GM23338 (cell line): ENCODE data around the gene ZNF800. TPM values are rescaled to one million over a fixed set of nuclear protein-coding genes. Genes with fewer than 3 reads are reported as not detected.

ENCODE experiments used
- ATAC-seq: fragments of 200-7000 bp; cut with Tn5 transposase; 3 replicates; pipeline ENCODE4 v1.9.1; 2020
- DNase-seq: peaks from one replicate; pipeline ENCODE4 v3.0.0-alpha.2; 2015; ENCODE audit warnings: low spot score
- H2AFZ ChIP-seq: fragments of 200-600 bp; sonication (generic); 2 replicates; pipeline ENCODE4 v1.8.0; 2016; ENCODE audit warnings: antibody characterized with exemption, mild to moderate bottlenecking, moderate library complexity
- H3F3A ChIP-seq: fragments of 200-600 bp; sonication (generic); replicated peaks from 2 replicates; pipeline ENCODE4 v1.8.0; 2017; ENCODE audit warnings: antibody characterized with exemption, mixed run types, low read depth
- H3K27ac ChIP-seq: fragments of 200-600 bp; sonication (generic); 2 replicates; pipeline ENCODE4 v1.6.1; 2016; ENCODE audit warnings: low read depth
- H3K27me3 ChIP-seq: fragments of 200-600 bp; sonication (generic); 2 replicates; pipeline ENCODE4 v1.8.0; 2016; ENCODE audit warnings: mild to moderate bottlenecking, mixed run types, moderate library complexity; ENCODE audit not compliant: insufficient read depth
- H3K36me3 ChIP-seq: fragments of 200-600 bp; sonication (generic); 2 replicates; pipeline ENCODE4 v1.8.0; 2016; ENCODE audit warnings: mild to moderate bottlenecking; ENCODE audit not compliant: insufficient read depth
- H3K4me1 ChIP-seq: fragments of 200-600 bp; sonication (generic); 2 replicates; pipeline ENCODE4 v1.8.0; 2016; ENCODE audit warnings: mild to moderate bottlenecking, moderate library complexity; ENCODE audit not compliant: insufficient read depth
- H3K4me2 ChIP-seq: fragments of 200-600 bp; sonication (generic); 2 replicates; pipeline ENCODE4 v1.7.1; 2017; ENCODE audit warnings: mixed run types
- H3K4me3 ChIP-seq: fragments of 200-600 bp; sonication (generic); 2 replicates; pipeline ENCODE4 v1.6.1; 2016; ENCODE audit warnings: mixed run types
- H3K79me2 ChIP-seq: fragments of 200-600 bp; sonication (generic); replicated peaks from 2 replicates; pipeline ENCODE4 v1.8.0; 2017; ENCODE audit warnings: mild to moderate bottlenecking; ENCODE audit not compliant: insufficient read depth
- H3K9me2 ChIP-seq: fragments of 200-600 bp; sonication (generic); 2 replicates; pipeline ENCODE4 v1.8.0; 2017; ENCODE audit not compliant: insufficient read depth
- H4K20me1 ChIP-seq: fragments of 200-600 bp; sonication (generic); replicated peaks from 2 replicates; pipeline ENCODE4 v1.8.0; 2017; ENCODE audit warnings: mild to moderate bottlenecking; ENCODE audit not compliant: insufficient read depth
- H3K27ac Mint-ChIP-seq: 2 replicates; pipeline ENCODE4 v1.8.0; 2020; ENCODE audit warnings: inconsistent platforms, mild to moderate bottlenecking, moderate library complexity, mixed read lengths
- H3K27me3 Mint-ChIP-seq: 3 replicates; pipeline ENCODE4 v1.8.0; 2022; ENCODE audit warnings: low read depth, mild to moderate bottlenecking, moderate library complexity, mixed read lengths, inconsistent platforms; ENCODE audit not compliant: insufficient read depth, poor library complexity
- H3K36me3 Mint-ChIP-seq: 3 replicates; pipeline ENCODE4 v1.8.0; 2021; ENCODE audit warnings: low read depth, mild to moderate bottlenecking, inconsistent platforms, moderate library complexity, mixed read lengths
- H3K4me1 Mint-ChIP-seq: 3 replicates; pipeline ENCODE4 v1.8.0; 2020; ENCODE audit warnings: mild to moderate bottlenecking, inconsistent platforms, mixed read lengths
- H3K4me3 Mint-ChIP-seq: 3 replicates; pipeline ENCODE4 v1.8.0; 2021; ENCODE audit warnings: moderate library complexity, mild to moderate bottlenecking, inconsistent platforms, mixed read lengths
- H3K9me3 Mint-ChIP-seq: 3 replicates; pipeline ENCODE4 v1.8.0; 2020; ENCODE audit warnings: moderate library complexity, mild to moderate bottlenecking, inconsistent platforms, mixed read lengths
- CREB1 ChIP-seq: fragments of 250-450 bp; sonication (Bioruptor Pico); IDR thresholded peaks from 2 replicates; pipeline ENCODE4 v1.5.0; 2020; ENCODE audit warnings: low read depth, mild to moderate bottlenecking, moderate library complexity
- CTCF ChIP-seq, 2 experiments: fragments of 200-600 bp in 1 of 2; sonication (generic) in 1 of 2; conservative IDR thresholded peaks; 2 replicates each; pipeline versions ENCODE4 v1.5.1 to v1.6.1; 2016 to 2017; ENCODE audit warnings: antibody characterized with exemption in 2 of 2, low read depth in 2 of 2, mild to moderate bottlenecking in 2 of 2, moderate library complexity in 1 of 2
- EZH2 ChIP-seq: fragments of 200-600 bp; sonication (generic); IDR thresholded peaks from one replicate; pipeline ENCODE4 v1.8.0; 2017; ENCODE audit warnings: antibody characterized with exemption, mild to moderate bottlenecking, low read depth; ENCODE audit not compliant: unreplicated experiment
- EZH2phosphoT487 ChIP-seq: fragments of 200-600 bp; sonication (generic); IDR thresholded peaks from one replicate; pipeline ENCODE4 v1.8.1; 2018; ENCODE audit warnings: antibody characterized with exemption; ENCODE audit not compliant: unreplicated experiment
- JUNB ChIP-seq: IDR thresholded peaks from one replicate; pipeline ENCODE4 v1.6.1; 2016; ENCODE audit warnings: antibody characterized with exemption; ENCODE audit not compliant: unreplicated experiment
- NANOG ChIP-seq: IDR thresholded peaks from 2 replicates; pipeline ENCODE4 v1.6.1; 2016; ENCODE audit warnings: antibody characterized with exemption, borderline replicate concordance
- POLR2AphosphoS5 ChIP-seq: IDR thresholded peaks from 2 replicates; pipeline ENCODE4 v1.6.1; 2016; ENCODE audit warnings: antibody characterized with exemption, low read depth
- STAT1 ChIP-seq: IDR thresholded peaks from one replicate; pipeline ENCODE4 v1.6.1; 2016; ENCODE audit warnings: antibody characterized with exemption; ENCODE audit not compliant: unreplicated experiment
- ZNF114 ChIP-seq: fragments of 250-450 bp; sonication (Bioruptor Pico); IDR thresholded peaks from 2 replicates; pipeline ENCODE4 v1.5.0; 2020; ENCODE audit warnings: mild to moderate bottlenecking, moderate library complexity
- ZNF331 ChIP-seq: fragments of 250-450 bp; sonication (Bioruptor Pico); IDR thresholded peaks from 2 replicates; pipeline ENCODE4 v1.5.0; 2020; ENCODE audit warnings: low read depth, mild to moderate bottlenecking, moderate library complexity
- polyA plus RNA-seq: library from polyadenylated mRNA; unstranded; fragments of >200 nt; fragmentation: Nextera tagmentation; extraction: Ambion mirVana; gene quantifications from 2 replicates; pipeline ENCODE4 v1.2.1, GENCODE V29; 2016
- total RNA-seq: library from RNA; depleted of rRNA; stranded (reverse); fragments of >200 nt; shearing (Covaris generic); gene quantifications from 2 replicates; pipeline ENCODE4 v1.2.3, GENCODE V29; 2014
- TF ChIP-seq, protein P1 (sequence below): fragments of 250-450 bp; sonication (Bioruptor Pico); IDR thresholded peaks from 2 replicates; pipeline ENCODE4 v1.5.0; 2020; ENCODE audit warnings: mild to moderate bottlenecking, moderate library complexity
- TF ChIP-seq, protein P2 (sequence below): IDR thresholded peaks from one replicate; pipeline ENCODE4 v1.6.1; 2018; ENCODE audit warnings: antibody characterized with exemption; ENCODE audit not compliant: unreplicated experiment
- TF ChIP-seq, protein P3 (sequence below): IDR thresholded peaks from 2 replicates; pipeline ENCODE4 v1.6.1; 2016; ENCODE audit warnings: antibody characterized with exemption

Gene ZNF800
- total and polyA plus RNA-seq, 2 experiments from 2014 or later = 5.4 to 8.3 TPM

GRCh38 chr7:127365957-127366315, 26.6 kb downstream of the ZNF800 start:
- H3K4me3 ChIP-seq = no peak overlapping the region
- H3K27ac ChIP-seq = no peak overlapping the region
- Mint-ChIP-seq H3K4me1 (no peaks in the 10 kb centered on the region), H3K4me3 (no peak overlapping the region), H3K27ac (no peak overlapping the region), H3K36me3 (no peaks in the 10 kb centered on the region), H3K9me3 (no peaks in the 10 kb centered on the region), H3K27me3 (no peaks in the 10 kb centered on the region)
- no peak overlapping the region for H3K4me2 ChIP-seq
- no peak overlapping the region for H2AFZ ChIP-seq
- H3K79me2 ChIP-seq = no peaks in the 10 kb centered on the region
- H3K9me2 ChIP-seq = no peaks in the 10 kb centered on the region
- no peaks in the 10 kb centered on the region for H3K36me3 ChIP-seq
- no peak for DNase-seq
- no peaks in the 10 kb centered on the region for H3K4me1 ChIP-seq
- TF ChIP-seq JUNB (no peak), ZNF114 (no peak), CTCF (conservative IDR thresholded peaks at IDR 0.05; ENCODE audit: low read depth in 2 of 2) (no peak), EZH2phosphoT487 (no peak), EZH2 (no peak), STAT1 (no peak), ZNF331 (CRISPR knock-in tag) (no peak), POLR2AphosphoS5 (no peak), CREB1 (CRISPR knock-in tag) (no peak), NANOG (no peak)
- TF ChIP-seq, protein P1, sequence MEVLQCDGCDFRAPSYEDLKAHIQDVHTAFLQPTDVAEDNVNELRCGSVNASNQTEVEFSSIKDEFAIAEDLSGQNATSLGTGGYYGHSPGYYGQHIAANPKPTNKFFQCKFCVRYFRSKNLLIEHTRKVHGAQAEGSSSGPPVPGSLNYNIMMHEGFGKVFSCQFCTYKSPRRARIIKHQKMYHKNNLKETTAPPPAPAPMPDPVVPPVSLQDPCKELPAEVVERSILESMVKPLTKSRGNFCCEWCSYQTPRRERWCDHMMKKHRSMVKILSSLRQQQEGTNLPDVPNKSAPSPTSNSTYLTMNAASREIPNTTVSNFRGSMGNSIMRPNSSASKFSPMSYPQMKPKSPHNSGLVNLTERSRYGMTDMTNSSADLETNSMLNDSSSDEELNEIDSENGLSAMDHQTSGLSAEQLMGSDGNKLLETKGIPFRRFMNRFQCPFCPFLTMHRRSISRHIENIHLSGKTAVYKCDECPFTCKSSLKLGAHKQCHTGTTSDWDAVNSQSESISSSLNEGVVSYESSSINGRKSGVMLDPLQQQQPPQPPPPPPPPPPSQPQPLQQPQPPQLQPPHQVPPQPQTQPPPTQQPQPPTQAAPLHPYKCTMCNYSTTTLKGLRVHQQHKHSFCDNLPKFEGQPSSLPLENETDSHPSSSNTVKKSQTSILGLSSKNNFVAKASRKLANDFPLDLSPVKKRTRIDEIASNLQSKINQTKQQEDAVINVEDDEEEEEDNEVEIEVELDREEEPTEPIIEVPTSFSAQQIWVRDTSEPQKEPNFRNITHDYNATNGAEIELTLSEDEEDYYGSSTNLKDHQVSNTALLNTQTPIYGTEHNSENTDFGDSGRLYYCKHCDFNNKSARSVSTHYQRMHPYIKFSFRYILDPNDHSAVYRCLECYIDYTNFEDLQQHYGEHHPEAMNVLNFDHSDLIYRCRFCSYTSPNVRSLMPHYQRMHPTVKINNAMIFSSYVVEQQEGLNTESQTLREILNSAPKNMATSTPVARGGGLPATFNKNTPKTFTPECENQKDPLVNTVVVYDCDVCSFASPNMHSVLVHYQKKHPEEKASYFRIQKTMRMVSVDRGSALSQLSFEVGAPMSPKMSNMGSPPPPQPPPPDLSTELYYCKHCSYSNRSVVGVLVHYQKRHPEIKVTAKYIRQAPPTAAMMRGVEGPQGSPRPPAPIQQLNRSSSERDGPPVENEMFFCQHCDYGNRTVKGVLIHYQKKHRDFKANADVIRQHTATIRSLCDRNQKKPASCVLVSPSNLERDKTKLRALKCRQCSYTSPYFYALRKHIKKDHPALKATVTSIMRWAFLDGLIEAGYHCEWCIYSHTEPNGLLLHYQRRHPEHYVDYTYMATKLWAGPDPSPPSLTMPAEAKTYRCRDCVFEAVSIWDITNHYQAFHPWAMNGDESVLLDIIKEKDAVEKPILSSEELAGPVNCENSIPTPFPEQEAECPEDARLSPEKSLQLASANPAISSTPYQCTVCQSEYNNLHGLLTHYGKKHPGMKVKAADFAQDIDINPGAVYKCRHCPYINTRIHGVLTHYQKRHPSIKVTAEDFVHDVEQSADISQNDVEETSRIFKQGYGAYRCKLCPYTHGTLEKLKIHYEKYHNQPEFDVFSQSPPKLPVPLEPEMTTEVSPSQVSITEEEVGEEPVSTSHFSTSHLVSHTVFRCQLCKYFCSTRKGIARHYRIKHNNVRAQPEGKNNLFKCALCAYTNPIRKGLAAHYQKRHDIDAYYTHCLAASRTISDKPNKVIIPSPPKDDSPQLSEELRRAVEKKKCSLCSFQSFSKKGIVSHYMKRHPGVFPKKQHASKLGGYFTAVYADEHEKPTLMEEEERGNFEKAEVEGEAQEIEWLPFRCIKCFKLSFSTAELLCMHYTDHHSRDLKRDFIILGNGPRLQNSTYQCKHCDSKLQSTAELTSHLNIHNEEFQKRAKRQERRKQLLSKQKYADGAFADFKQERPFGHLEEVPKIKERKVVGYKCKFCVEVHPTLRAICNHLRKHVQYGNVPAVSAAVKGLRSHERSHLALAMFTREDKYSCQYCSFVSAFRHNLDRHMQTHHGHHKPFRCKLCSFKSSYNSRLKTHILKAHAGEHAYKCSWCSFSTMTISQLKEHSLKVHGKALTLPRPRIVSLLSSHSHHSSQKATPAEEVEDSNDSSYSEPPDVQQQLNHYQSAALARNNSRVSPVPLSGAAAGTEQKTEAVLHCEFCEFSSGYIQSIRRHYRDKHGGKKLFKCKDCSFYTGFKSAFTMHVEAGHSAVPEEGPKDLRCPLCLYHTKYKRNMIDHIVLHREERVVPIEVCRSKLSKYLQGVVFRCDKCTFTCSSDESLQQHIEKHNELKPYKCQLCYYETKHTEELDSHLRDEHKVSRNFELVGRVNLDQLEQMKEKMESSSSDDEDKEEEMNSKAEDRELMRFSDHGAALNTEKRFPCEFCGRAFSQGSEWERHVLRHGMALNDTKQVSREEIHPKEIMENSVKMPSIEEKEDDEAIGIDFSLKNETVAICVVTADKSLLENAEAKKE = no peak
- TF ChIP-seq, protein P2, sequence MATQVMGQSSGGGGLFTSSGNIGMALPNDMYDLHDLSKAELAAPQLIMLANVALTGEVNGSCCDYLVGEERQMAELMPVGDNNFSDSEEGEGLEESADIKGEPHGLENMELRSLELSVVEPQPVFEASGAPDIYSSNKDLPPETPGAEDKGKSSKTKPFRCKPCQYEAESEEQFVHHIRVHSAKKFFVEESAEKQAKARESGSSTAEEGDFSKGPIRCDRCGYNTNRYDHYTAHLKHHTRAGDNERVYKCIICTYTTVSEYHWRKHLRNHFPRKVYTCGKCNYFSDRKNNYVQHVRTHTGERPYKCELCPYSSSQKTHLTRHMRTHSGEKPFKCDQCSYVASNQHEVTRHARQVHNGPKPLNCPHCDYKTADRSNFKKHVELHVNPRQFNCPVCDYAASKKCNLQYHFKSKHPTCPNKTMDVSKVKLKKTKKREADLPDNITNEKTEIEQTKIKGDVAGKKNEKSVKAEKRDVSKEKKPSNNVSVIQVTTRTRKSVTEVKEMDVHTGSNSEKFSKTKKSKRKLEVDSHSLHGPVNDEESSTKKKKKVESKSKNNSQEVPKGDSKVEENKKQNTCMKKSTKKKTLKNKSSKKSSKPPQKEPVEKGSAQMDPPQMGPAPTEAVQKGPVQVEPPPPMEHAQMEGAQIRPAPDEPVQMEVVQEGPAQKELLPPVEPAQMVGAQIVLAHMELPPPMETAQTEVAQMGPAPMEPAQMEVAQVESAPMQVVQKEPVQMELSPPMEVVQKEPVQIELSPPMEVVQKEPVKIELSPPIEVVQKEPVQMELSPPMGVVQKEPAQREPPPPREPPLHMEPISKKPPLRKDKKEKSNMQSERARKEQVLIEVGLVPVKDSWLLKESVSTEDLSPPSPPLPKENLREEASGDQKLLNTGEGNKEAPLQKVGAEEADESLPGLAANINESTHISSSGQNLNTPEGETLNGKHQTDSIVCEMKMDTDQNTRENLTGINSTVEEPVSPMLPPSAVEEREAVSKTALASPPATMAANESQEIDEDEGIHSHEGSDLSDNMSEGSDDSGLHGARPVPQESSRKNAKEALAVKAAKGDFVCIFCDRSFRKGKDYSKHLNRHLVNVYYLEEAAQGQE = no peak
- TF ChIP-seq, protein P3, sequence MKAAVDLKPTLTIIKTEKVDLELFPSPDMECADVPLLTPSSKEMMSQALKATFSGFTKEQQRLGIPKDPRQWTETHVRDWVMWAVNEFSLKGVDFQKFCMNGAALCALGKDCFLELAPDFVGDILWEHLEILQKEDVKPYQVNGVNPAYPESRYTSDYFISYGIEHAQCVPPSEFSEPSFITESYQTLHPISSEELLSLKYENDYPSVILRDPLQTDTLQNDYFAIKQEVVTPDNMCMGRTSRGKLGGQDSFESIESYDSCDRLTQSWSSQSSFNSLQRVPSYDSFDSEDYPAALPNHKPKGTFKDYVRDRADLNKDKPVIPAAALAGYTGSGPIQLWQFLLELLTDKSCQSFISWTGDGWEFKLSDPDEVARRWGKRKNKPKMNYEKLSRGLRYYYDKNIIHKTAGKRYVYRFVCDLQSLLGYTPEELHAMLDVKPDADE = no peak
- no peak for ATAC-seq
- no peaks in the 10 kb centered on the region for H3F3A ChIP-seq
- no peaks in the 10 kb centered on the region; the same call in 1 of the 2 replicates for H4K20me1 ChIP-seq
- H3K27me3 ChIP-seq = no peaks in the 10 kb centered on the region
